Measurements from ENCODE around the gene THBD.

THBD gene

GRCh38 chr20:23007462-23007861 lies 42.0 kb downstream of the THBD start:
- DNase-seq = no peak

GRCh38 chr20:23005776-23006175 lies 43.7 kb downstream of the THBD start:
- no peak for DNase-seq

- no peak for DNase-seq
Measured at GRCh38 chr20:23003881-23004460, 45.5 kb downstream of the THBD start.

GRCh38 chr20:23003077-23003635 lies 46.3 kb downstream of the THBD start:
- DNase-seq = no peak

- no peak for DNase-seq
Measured at GRCh38 chr20:23002276-23002675, 47.2 kb downstream of the THBD start.

- DNase-seq = no peak
Measured at GRCh38 chr20:23000232-23000947, 49.1 kb downstream of the THBD start.

GRCh38 chr20:22999756-23000155 lies 49.7 kb downstream of the THBD start:
- no peak for DNase-seq

GRCh38 chr20:22998476-22998875 lies 51.0 kb downstream of the THBD start:
- DNase-seq = no peak

- DNase-seq = no peak
Measured at GRCh38 chr20:22995923-22996322, 53.5 kb downstream of the THBD start.
